Keratinocyte (primary cell): ENCODE results near the gene CALM1. TPM values are rescaled to one million over a fixed set of nuclear protein-coding genes. Genes with fewer than 3 reads are reported as not detected.

Source experiments
- DNase-seq: peaks from one replicate; pipeline ENCODE4 v3.0.0-alpha.2; 2011; ENCODE audit warnings: low read depth, missing footprints, low spot score
- FAIRE-seq: peaks from 2 replicates; lab custom pipeline; 2011; peaks lifted over from hg19 to GRCh38; lab: Jason Lieb, UNC
- H2AFZ ChIP-seq: 2 replicates; pipeline ENCODE4 v1.6.0; 2012; ENCODE audit warnings: low read length, control low read depth, inconsistent platforms; ENCODE audit not compliant: control insufficient read depth
- H3K27ac ChIP-seq: 2 replicates; pipeline ENCODE4 v1.5.1; 2011; ENCODE audit warnings: low read length; ENCODE audit not compliant: control insufficient read depth, insufficient read depth
- H3K27me3 ChIP-seq: 3 replicates; pipeline ENCODE4 v1.6.0; 2011; ENCODE audit warnings: low read length; ENCODE audit not compliant: control insufficient read depth, insufficient read depth; ENCODE audit errors: extremely low read depth
- H3K36me3 ChIP-seq, 2 experiments: 2 replicates in 1 of 2; 3 replicates in 1 of 2; pipeline ENCODE4 v1.5.1; 2011; ENCODE audit warnings: low read length in 2 of 2, mild to moderate bottlenecking in 1 of 2; ENCODE audit not compliant: control insufficient read depth in 2 of 2, insufficient read depth in 2 of 2; ENCODE audit errors: extremely low read depth in 1 of 2
- H3K4me1 ChIP-seq: 3 replicates; pipeline ENCODE4 v1.5.1; 2011; ENCODE audit warnings: low read length; ENCODE audit not compliant: control insufficient read depth, insufficient read depth; ENCODE audit errors: extremely low read depth
- H3K4me2 ChIP-seq: 3 replicates; pipeline ENCODE4 v1.6.0; 2011; ENCODE audit warnings: low read depth, low read length; ENCODE audit not compliant: control insufficient read depth, insufficient read depth; ENCODE audit errors: extremely low read depth
- H3K4me3 ChIP-seq, 3 experiments: fragments of 200-600 bp in 1 of 3; sonication (generic) in 1 of 3; 2 replicates in 2 of 3; 3 replicates in 1 of 3; pipeline ENCODE4 v1.5.1; 2011 to 2016; ENCODE audit warnings: low read length in 3 of 3, mild to moderate bottlenecking in 3 of 3, control low read depth in 2 of 3, inconsistent platforms in 1 of 3, low read depth in 1 of 3, mixed read lengths in 1 of 3, mixed run types in 1 of 3, moderate library complexity in 1 of 3; ENCODE audit not compliant: control insufficient read depth in 2 of 3, insufficient read depth in 2 of 3; ENCODE audit errors: extremely low read depth in 1 of 3
- H3K79me2 ChIP-seq: 2 replicates; pipeline ENCODE4 v1.6.0; 2012; ENCODE audit warnings: low read length; ENCODE audit not compliant: control insufficient read depth, insufficient read depth
- H3K9ac ChIP-seq: 3 replicates; pipeline ENCODE4 v1.6.0; 2011; ENCODE audit warnings: low read length; ENCODE audit not compliant: control insufficient read depth, insufficient read depth; ENCODE audit errors: extremely low read depth
- H3K9me1 ChIP-seq: 3 replicates; pipeline ENCODE4 v1.6.0; 2011; ENCODE audit warnings: low read length; ENCODE audit not compliant: control insufficient read depth, insufficient read depth; ENCODE audit errors: extremely low read depth
- H3K9me3 ChIP-seq: 2 replicates; pipeline ENCODE4 v1.5.1; 2012; ENCODE audit warnings: low read depth, low read length; ENCODE audit not compliant: control insufficient read depth
- H4K20me1 ChIP-seq: 3 replicates; pipeline ENCODE4 v1.6.0; 2011; ENCODE audit warnings: low read length; ENCODE audit not compliant: control insufficient read depth, insufficient read depth; ENCODE audit errors: extremely low read depth
- EZH2 ChIP-seq: IDR thresholded peaks from one replicate; pipeline ENCODE4 v1.6.1; 2012; ENCODE audit warnings: inconsistent platforms, mild to moderate bottlenecking, low read length, moderate library complexity
- dilution Hi-C: fragments of 300-500 bp; cut with MboI; formaldehyde crosslinking; loops from one replicate; pipeline ENCODE4 v1.7.0; 2020; ENCODE audit warnings: low sequenced_read_pairs; ENCODE audit not compliant: extremely low pct_ligation_motif_present
- polyA plus RNA-seq, 5 experiments: library from polyadenylated mRNA; depleted of rRNA in 3 of 5; stranded (reverse) in 3 of 5; stranded (forward) in 1 of 5; unstranded in 1 of 5; fragments of >200 nt; gene quantifications; 1 replicate in 1 of 5; 2 replicates in 3 of 5; 3 replicates in 1 of 5; pipeline versions ENCODE4 v1.2.1 to v1.2.3, GENCODE V29; 2011 to 2012; ENCODE audit warnings: missing spikeins in 2 of 5, low read depth in 1 of 5, low replicate concordance in 1 of 5
- TF ChIP-seq, protein P1 (sequence below), 3 experiments: IDR thresholded peaks in 1 of 3; conservative IDR thresholded peaks in 1 of 3; optimal IDR thresholded peaks in 1 of 3; 2 replicates in 2 of 3; 3 replicates in 1 of 3; pipeline versions ENCODE3 to v1.5.1; 2011; ENCODE audit warnings: low read length in 3 of 3, mild to moderate bottlenecking in 3 of 3, moderate library complexity in 2 of 3, control low read depth in 1 of 3, inconsistent platforms in 1 of 3; ENCODE audit not compliant: insufficient read depth in 2 of 3; ENCODE audit errors: extremely low read depth in 1 of 3

Gene CALM1
- polyA plus RNA-seq, 1 donor (not counting 4 experiments of a cell fraction or from before 2014, with no cell fraction given), result 575 TPM

GRCh38 chr14:90440592-90440991 lies 43.8 kb downstream of the CALM1 start:
- no peaks in the 10 kb centered on the region for H3K9me1 ChIP-seq
- TF ChIP-seq EZH2, result no peak
- TF ChIP-seq, protein P1, sequence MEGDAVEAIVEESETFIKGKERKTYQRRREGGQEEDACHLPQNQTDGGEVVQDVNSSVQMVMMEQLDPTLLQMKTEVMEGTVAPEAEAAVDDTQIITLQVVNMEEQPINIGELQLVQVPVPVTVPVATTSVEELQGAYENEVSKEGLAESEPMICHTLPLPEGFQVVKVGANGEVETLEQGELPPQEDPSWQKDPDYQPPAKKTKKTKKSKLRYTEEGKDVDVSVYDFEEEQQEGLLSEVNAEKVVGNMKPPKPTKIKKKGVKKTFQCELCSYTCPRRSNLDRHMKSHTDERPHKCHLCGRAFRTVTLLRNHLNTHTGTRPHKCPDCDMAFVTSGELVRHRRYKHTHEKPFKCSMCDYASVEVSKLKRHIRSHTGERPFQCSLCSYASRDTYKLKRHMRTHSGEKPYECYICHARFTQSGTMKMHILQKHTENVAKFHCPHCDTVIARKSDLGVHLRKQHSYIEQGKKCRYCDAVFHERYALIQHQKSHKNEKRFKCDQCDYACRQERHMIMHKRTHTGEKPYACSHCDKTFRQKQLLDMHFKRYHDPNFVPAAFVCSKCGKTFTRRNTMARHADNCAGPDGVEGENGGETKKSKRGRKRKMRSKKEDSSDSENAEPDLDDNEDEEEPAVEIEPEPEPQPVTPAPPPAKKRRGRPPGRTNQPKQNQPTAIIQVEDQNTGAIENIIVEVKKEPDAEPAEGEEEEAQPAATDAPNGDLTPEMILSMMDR (optimal IDR thresholded peaks at IDR 0.05 in 1 of 3, IDR thresholded peaks at IDR 0.05 in 1 of 3, conservative IDR thresholded peaks at IDR 0.05 in 1 of 3; ENCODE audit: extremely low read depth in 1 of 3, insufficient read depth in 2 of 3, low read length in 3 of 3), result no peak
- H3K4me1 ChIP-seq, result peaks cover 28% of the 10 kb centered on the region
- H4K20me1 ChIP-seq, result no peaks in the 10 kb centered on the region
- no peak overlapping the region for H3K4me3 ChIP-seq
- H3K9ac ChIP-seq, result no peak overlapping the region
- no peaks in the 10 kb centered on the region for H3K79me2 ChIP-seq
- peaks cover 2% of the 10 kb centered on the region for H3K9me3 ChIP-seq
- H2AFZ ChIP-seq, result no peak overlapping the region
- H3K27me3 ChIP-seq, result no peaks in the 10 kb centered on the region
- DNase-seq (no peak), FAIRE-seq (no peak)
- H3K27ac ChIP-seq, result no peak overlapping the region
- no peaks in the 10 kb centered on the region for H3K36me3 ChIP-seq
- no peak overlapping the region for H3K4me2 ChIP-seq
- dilution Hi-C loops, result no loop called here

GRCh38 chr14:90442388-90442787 lies 45.6 kb downstream of the CALM1 start:
- DNase-seq, result no peak
- peaks cover 28% of the 10 kb centered on the region for H3K4me1 ChIP-seq
- dilution Hi-C loops, result no loop called here

More at GRCh38 chr14:90442388-90442787, 45.6 kb downstream of the CALM1 start:
- TF ChIP-seq, protein P1 (optimal IDR thresholded peaks at IDR 0.05 in 1 of 3, IDR thresholded peaks at IDR 0.05 in 1 of 3, conservative IDR thresholded peaks at IDR 0.05 in 1 of 3; ENCODE audit: extremely low read depth in 1 of 3, insufficient read depth in 2 of 3, low read length in 3 of 3), result no peak
- no peak for TF ChIP-seq EZH2
- H4K20me1 ChIP-seq, result no peaks in the 10 kb centered on the region
- no peaks in the 10 kb centered on the region for H3K27me3 ChIP-seq
- no peak overlapping the region for H3K4me2 ChIP-seq
- H3K9ac ChIP-seq, result no peak overlapping the region
- no peaks in the 10 kb centered on the region for H3K36me3 ChIP-seq
- H3K4me3 ChIP-seq, result no peak overlapping the region
- H3K27ac ChIP-seq, result no peak overlapping the region
- no peaks in the 10 kb centered on the region for H3K79me2 ChIP-seq
- H2AFZ ChIP-seq, result no peak overlapping the region
- no peaks in the 10 kb centered on the region for H3K9me1 ChIP-seq
- FAIRE-seq, result no peak
- H3K9me3 ChIP-seq, result peaks cover 2% of the 10 kb centered on the region
